ENCODE measurements around the gene CTSZ.
"Not testable (repeated sequence)": the region's sequence is repeated elsewhere in the genome, so short reads cannot be mapped to it uniquely, and the experiment has no call there.

CTSZ gene

GRCh38 chr20:58978351-58979190 is 28.5 kb downstream of the CTSZ start:
- no peak for DNase-seq

GRCh38 chr20:58976061-58976730 is 30.9 kb downstream of the CTSZ start:
- DNase-seq = no peak

GRCh38 chr20:58975353-58975752 is 31.7 kb downstream of the CTSZ start:
- DNase-seq = no peak

GRCh38 chr20:58973866-58974265 is 33.2 kb downstream of the CTSZ start:
- DNase-seq = no peak

GRCh38 chr20:58973179-58973578 is 33.9 kb downstream of the CTSZ start:
- DNase-seq = no peak

GRCh38 chr20:58971429-58971828 is 35.6 kb downstream of the CTSZ start:
- DNase-seq = no peak

- no peak for DNase-seq
These were observed 36.9 kb downstream of the CTSZ start for GRCh38 chr20:58970146-58970545.

- no peak for DNase-seq
These were observed 37.6 kb downstream of the CTSZ start for GRCh38 chr20:58969439-58969838.

- no peak for DNase-seq
These were observed 39.2 kb downstream of the CTSZ start for GRCh38 chr20:58967652-58968429.

- DNase-seq = no peak
These were observed 41.6 kb downstream of the CTSZ start for GRCh38 chr20:58965270-58966064.

- not testable (repeated sequence) for DNase-seq
These were observed 43.1 kb downstream of the CTSZ start for GRCh38 chr20:58963922-58964321.

GRCh38 chr20:58963060-58963584 is 43.9 kb downstream of the CTSZ start:
- DNase-seq = no peak

- DNase-seq = no peak
These were observed 47.4 kb downstream of the CTSZ start for GRCh38 chr20:58959652-58960051.

GRCh38 chr20:58956078-58956477 is 51.0 kb downstream of the CTSZ start:
- no peak for DNase-seq

GRCh38 chr20:58953050-58953449 is 54.0 kb downstream of the CTSZ start:
- DNase-seq = no peak

- DNase-seq = no peak
These were observed 56.5 kb downstream of the CTSZ start for GRCh38 chr20:58950603-58951002.

- DNase-seq = not testable (repeated sequence)
These were observed 59.2 kb downstream of the CTSZ start for GRCh38 chr20:58947797-58948388.

- no peak for DNase-seq
These were observed 61.0 kb downstream of the CTSZ start for GRCh38 chr20:58945965-58946631.
